ENCODE measurements around the gene TAS2R9.

TAS2R9 gene

GRCh38 chr12:10842862-10843261, 32.9 kb upstream of the TAS2R9 start:
- TF ChIP-seq CTCF (IDR thresholded peaks at IDR 0.05; ENCODE audit: borderline replicate concordance, extremely low read depth, low read length, poor library complexity, severe bottlenecking) = no peak
- TF ChIP-seq EZH2 (IDR thresholded peaks at IDR 0.05; ENCODE audit: borderline replicate concordance, low read depth, low read length, severe bottlenecking) = no peak
- Histone ChIP-seq H4K20me1 (ENCODE audit: insufficient read depth, low read length) (no peaks in the 10 kb centered on the region), H3K4me2 (ENCODE audit: insufficient read depth, low read length) (no peak overlapping the region), H3K4me3 (ENCODE audit: low read depth in 1 of 2, low read length in 2 of 2) (no peak overlapping the region), H3K9me3 (ENCODE audit: insufficient read depth, low read length, severe bottlenecking) (no peaks in the 10 kb centered on the region), H3K27ac (ENCODE audit: low read length) (no peak overlapping the region), H3K36me3 (ENCODE audit: insufficient read depth, low read length) (peaks cover 13% of the 10 kb centered on the region; the same call in 1 of the 2 replicates), H3K4me1 (ENCODE audit: insufficient read depth, low read length) (no peaks in the 10 kb centered on the region), H2AFZ (ENCODE audit: low read depth, low read length) (no peak overlapping the region), H3K79me2 (ENCODE audit: insufficient read depth, low read length) (no peaks in the 10 kb centered on the region), H3K27me3 (ENCODE audit: insufficient read depth, low read length, poor library complexity) (no peaks in the 10 kb centered on the region), H3K9ac (ENCODE audit: low read depth, low read length) (no peak overlapping the region)
- DNase-seq = no peak
- no peak for ATAC-seq (ENCODE audit: insufficient read depth, low read depth)

GRCh38 chr12:10838461-10838860, 28.5 kb upstream of the TAS2R9 start:
- no peak overlapping the region for H3K9ac ChIP-seq (ENCODE audit: low read depth, low read length)
- H3K4me2 ChIP-seq (ENCODE audit: insufficient read depth, low read length) = no peak overlapping the region
- no peaks in the 10 kb centered on the region for H3K4me1 ChIP-seq (ENCODE audit: insufficient read depth, low read length)
- no peak overlapping the region for H2AFZ ChIP-seq (ENCODE audit: low read depth, low read length)
- DNase-seq (no peak), ATAC-seq (ENCODE audit: insufficient read depth, low read depth) (no peak)
- H3K4me3 ChIP-seq (ENCODE audit: low read depth in 1 of 2, low read length in 2 of 2) = no peak overlapping the region
- H3K27me3 ChIP-seq (ENCODE audit: insufficient read depth, low read length, poor library complexity) = no peaks in the 10 kb centered on the region
- peaks cover 5% of the 10 kb centered on the region; the same call in 1 of the 2 replicates for H3K36me3 ChIP-seq (ENCODE audit: insufficient read depth, low read length)
- H4K20me1 ChIP-seq (ENCODE audit: insufficient read depth, low read length) = no peaks in the 10 kb centered on the region
- no peak for TF ChIP-seq CTCF (IDR thresholded peaks at IDR 0.05; ENCODE audit: borderline replicate concordance, extremely low read depth, low read length, poor library complexity, severe bottlenecking)
- TF ChIP-seq EZH2 (IDR thresholded peaks at IDR 0.05; ENCODE audit: borderline replicate concordance, low read depth, low read length, severe bottlenecking) = no peak
- no peaks in the 10 kb centered on the region for H3K79me2 ChIP-seq (ENCODE audit: insufficient read depth, low read length)
- H3K9me3 ChIP-seq (ENCODE audit: insufficient read depth, low read length, severe bottlenecking) = no peaks in the 10 kb centered on the region
- H3K27ac ChIP-seq (ENCODE audit: low read length) = no peak overlapping the region

- Histone ChIP-seq H3K27ac (ENCODE audit: low read length) (no peak overlapping the region), H4K20me1 (ENCODE audit: insufficient read depth, low read length) (no peaks in the 10 kb centered on the region), H3K4me2 (ENCODE audit: insufficient read depth, low read length) (no peak overlapping the region), H3K27me3 (ENCODE audit: insufficient read depth, low read length, poor library complexity) (no peaks in the 10 kb centered on the region), H3K4me3 (ENCODE audit: low read depth in 1 of 2, low read length in 2 of 2) (no peak overlapping the region), H3K4me1 (ENCODE audit: insufficient read depth, low read length) (no peaks in the 10 kb centered on the region), H3K36me3 (ENCODE audit: insufficient read depth, low read length) (no peaks in the 10 kb centered on the region), H2AFZ (ENCODE audit: low read depth, low read length) (no peak overlapping the region), H3K79me2 (ENCODE audit: insufficient read depth, low read length) (no peaks in the 10 kb centered on the region), H3K9me3 (ENCODE audit: insufficient read depth, low read length, severe bottlenecking) (no peaks in the 10 kb centered on the region), H3K9ac (ENCODE audit: low read depth, low read length) (no peak overlapping the region)
- DNase-seq (no peak), ATAC-seq (ENCODE audit: insufficient read depth, low read depth) (no peak)
- TF ChIP-seq CTCF (IDR thresholded peaks at IDR 0.05; ENCODE audit: borderline replicate concordance, extremely low read depth, low read length, poor library complexity, severe bottlenecking) (no peak), EZH2 (IDR thresholded peaks at IDR 0.05; ENCODE audit: borderline replicate concordance, low read depth, low read length, severe bottlenecking) (no peak)
Observed at GRCh38 chr12:10829994-10830393, 20.0 kb upstream of the TAS2R9 start.

- H2AFZ ChIP-seq (ENCODE audit: low read depth, low read length) = no peak within 1 kb of the TSS
- TF ChIP-seq EZH2 (IDR thresholded peaks at IDR 0.05; ENCODE audit: borderline replicate concordance, low read depth, low read length, severe bottlenecking) (no peak), CTCF (IDR thresholded peaks at IDR 0.05; ENCODE audit: borderline replicate concordance, extremely low read depth, low read length, poor library complexity, severe bottlenecking) (no peak)
- ATAC-seq (ENCODE audit: insufficient read depth, low read depth) = no peak
Observed at GRCh38 chr12:10826258-10826657, 16.3 kb upstream of the TAS2R9 start, which contains the start of gene TAS2R10. Gene TAS2R10, minus strand, starts transcription at chr12:10826358. Its CDS starts 89 bp downstream, at chr12:10826269.

More at GRCh38 chr12:10826258-10826657, 16.3 kb upstream of the TAS2R9 start, which contains the start of gene TAS2R10:
- H3K4me3 ChIP-seq (ENCODE audit: low read depth in 1 of 2, low read length in 2 of 2) = no peak within 1 kb of the TSS
- H3K9ac ChIP-seq (ENCODE audit: low read depth, low read length) = no peak within 1 kb of the TSS
- H3K27ac ChIP-seq (ENCODE audit: low read length) = no peak within 1 kb of the TSS
- H3K4me2 ChIP-seq (ENCODE audit: insufficient read depth, low read length) = no peak within 1 kb of the TSS
- H4K20me1 ChIP-seq (ENCODE audit: insufficient read depth, low read length) = no peaks in the 10 kb centered on the region
- H3K79me2 ChIP-seq (ENCODE audit: insufficient read depth, low read length) = no peaks in the 10 kb centered on the region
- no peaks in the 10 kb centered on the region for H3K36me3 ChIP-seq (ENCODE audit: insufficient read depth, low read length)
- no peak for DNase-seq
- no peaks in the 10 kb centered on the region for H3K9me3 ChIP-seq (ENCODE audit: insufficient read depth, low read length, severe bottlenecking)
- H3K27me3 ChIP-seq (ENCODE audit: insufficient read depth, low read length, poor library complexity) = no peaks in the 10 kb centered on the region
- no peaks in the 10 kb centered on the region for H3K4me1 ChIP-seq (ENCODE audit: insufficient read depth, low read length)
